ENCODE results near the gene CDH4.
A peak's percentile ranks its signal among the peaks of the same experiment; 100 is the strongest.

CDH4 gene

GRCh38 chr20:61933951-61934715 lies 682.1 kb downstream of the CDH4 start:
- Histone ChIP-seq H4K91ac (ENCODE audit: low read depth, low read length) (no peak overlapping the region), H3K18ac (ENCODE audit: low read length) (no peak overlapping the region), H2BK12ac (ENCODE audit: low read length) (no peak overlapping the region), H4K8ac (ENCODE audit: low read depth, low read length) (no peak overlapping the region), H3K9me3 (ENCODE audit: insufficient read depth, low read depth, low read length) (peaks cover 11% of the 10 kb centered on the region), H2BK120ac (ENCODE audit: insufficient read depth, low read length, poor library complexity) (no peak overlapping the region), H3K23ac (ENCODE audit: low read length) (no peak overlapping the region), H3K27ac (ENCODE audit: low read depth, low read length) (no peak overlapping the region), H3K79me1 (ENCODE audit: low read length) (no peaks in the 10 kb centered on the region), H3K79me2 (ENCODE audit: control insufficient read depth, insufficient read depth, low read length, poor library complexity) (no peaks in the 10 kb centered on the region), H2AK5ac (ENCODE audit: low read length) (no peak overlapping the region), H4K12ac (ENCODE audit: low read depth, low read length) (no peak overlapping the region), H2AFZ (ENCODE audit: insufficient read depth, low read length, poor library complexity) (no peak overlapping the region), H2BK5ac (ENCODE audit: low read depth, low read length, poor library complexity) (no peak overlapping the region), H3K4me2 (ENCODE audit: low read length) (no peak overlapping the region), H3K9ac (ENCODE audit: low read length) (no peak overlapping the region), H3K4ac (ENCODE audit: low read depth, low read length) (no peak overlapping the region), H3K4me3 (ENCODE audit: low read depth, low read length) (no peak overlapping the region), H3K36me3 (ENCODE audit: control insufficient read depth in 1 of 2, insufficient read depth in 2 of 2, low read length in 2 of 2) (no peaks in the 10 kb centered on the region), H3K4me1 (ENCODE audit: control insufficient read depth in 1 of 2, insufficient read depth in 2 of 2, low read length in 2 of 2) (peaks cover under 1 to 1% of the 10 kb centered on the region in 2 experiments), H3K14ac (ENCODE audit: low read length) (no peak overlapping the region), H3K27me3 (ENCODE audit: insufficient read depth, low read length) (no peaks in the 10 kb centered on the region)
- DNase-seq, result no peak
- WGBS (ENCODE audit: extremely low coverage, insufficient coverage, insufficient read length), result no CpG with 5 or more reads among the region's 36 CpGs

GRCh38 chr20:61934716-61935530 lies 682.9 kb downstream of the CDH4 start:
- H2AFZ ChIP-seq (ENCODE audit: insufficient read depth, low read length, poor library complexity), result no peak overlapping the region
- no peaks in the 10 kb centered on the region for H3K79me1 ChIP-seq (ENCODE audit: low read length)
- H3K9me3 ChIP-seq (ENCODE audit: insufficient read depth, low read depth, low read length), result peaks cover 7% of the 10 kb centered on the region
- no peak overlapping the region for H3K18ac ChIP-seq (ENCODE audit: low read length)
- no peak overlapping the region for H2AK5ac ChIP-seq (ENCODE audit: low read length)
- H3K27me3 ChIP-seq (ENCODE audit: insufficient read depth, low read length), result no peaks in the 10 kb centered on the region
- H4K91ac ChIP-seq (ENCODE audit: low read depth, low read length), result no peak overlapping the region
- H3K4me3 ChIP-seq (ENCODE audit: low read depth, low read length), result no peak overlapping the region
- DNase-seq, result peak; percentile 28 to 34
- H3K27ac ChIP-seq (ENCODE audit: low read depth, low read length), result no peak overlapping the region
- no peak overlapping the region for H3K9ac ChIP-seq (ENCODE audit: low read length)
- no peak overlapping the region for H2BK120ac ChIP-seq (ENCODE audit: insufficient read depth, low read length, poor library complexity)
- H3K4ac ChIP-seq (ENCODE audit: low read depth, low read length), result no peak overlapping the region
- no peak overlapping the region for H2BK5ac ChIP-seq (ENCODE audit: low read depth, low read length, poor library complexity)
- H4K12ac ChIP-seq (ENCODE audit: low read depth, low read length), result no peak overlapping the region
- H3K23ac ChIP-seq (ENCODE audit: low read length), result no peak overlapping the region
- H4K8ac ChIP-seq (ENCODE audit: low read depth, low read length), result no peak overlapping the region
- no peak overlapping the region for H2BK12ac ChIP-seq (ENCODE audit: low read length)
- H3K4me2 ChIP-seq (ENCODE audit: low read length), result no peak overlapping the region
- no CpG with 5 or more reads among the region's 24 CpGs for WGBS (ENCODE audit: extremely low coverage, insufficient coverage, insufficient read length)
- H3K14ac ChIP-seq (ENCODE audit: low read length), result no peak overlapping the region
- no peaks in the 10 kb centered on the region for H3K79me2 ChIP-seq (ENCODE audit: control insufficient read depth, insufficient read depth, low read length, poor library complexity)
- H3K36me3 ChIP-seq (ENCODE audit: control insufficient read depth in 1 of 2, insufficient read depth in 2 of 2, low read length in 2 of 2), result no peaks in the 10 kb centered on the region
- H3K4me1 ChIP-seq (ENCODE audit: control insufficient read depth in 1 of 2, insufficient read depth in 2 of 2, low read length in 2 of 2), result peaks cover 3 to 4% of the 10 kb centered on the region in 2 experiments

- H2BK120ac ChIP-seq (ENCODE audit: insufficient read depth, low read length, poor library complexity), result no peak overlapping the region
- H2BK5ac ChIP-seq (ENCODE audit: low read depth, low read length, poor library complexity), result no peak overlapping the region
- no peak overlapping the region for H3K14ac ChIP-seq (ENCODE audit: low read length)
- H4K12ac ChIP-seq (ENCODE audit: low read depth, low read length), result no peak overlapping the region
- no peak overlapping the region for H2AK5ac ChIP-seq (ENCODE audit: low read length)
- no peak overlapping the region for H4K8ac ChIP-seq (ENCODE audit: low read depth, low read length)
- no peaks in the 10 kb centered on the region for H3K27me3 ChIP-seq (ENCODE audit: insufficient read depth, low read length)
- H3K4me1 ChIP-seq (ENCODE audit: control insufficient read depth in 1 of 2, insufficient read depth in 2 of 2, low read length in 2 of 2), result peaks cover 3 to 4% of the 10 kb centered on the region in 2 experiments
- H3K23ac ChIP-seq (ENCODE audit: low read length), result no peak overlapping the region
- H4K91ac ChIP-seq (ENCODE audit: low read depth, low read length), result no peak overlapping the region
- no peak overlapping the region for H2AFZ ChIP-seq (ENCODE audit: insufficient read depth, low read length, poor library complexity)
- H2BK12ac ChIP-seq (ENCODE audit: low read length), result no peak overlapping the region
- no peak for DNase-seq
- H3K18ac ChIP-seq (ENCODE audit: low read length), result no peak overlapping the region
- no peak overlapping the region for H3K4ac ChIP-seq (ENCODE audit: low read depth, low read length)
- H3K4me2 ChIP-seq (ENCODE audit: low read length), result no peak overlapping the region
- H3K9me3 ChIP-seq (ENCODE audit: insufficient read depth, low read depth, low read length), result peaks cover 7% of the 10 kb centered on the region
- WGBS (ENCODE audit: extremely low coverage, insufficient coverage, insufficient read length), result no CpG with 5 or more reads among the region's 14 CpGs
- H3K4me3 ChIP-seq (ENCODE audit: low read depth, low read length), result no peak overlapping the region
- no peaks in the 10 kb centered on the region for H3K79me2 ChIP-seq (ENCODE audit: control insufficient read depth, insufficient read depth, low read length, poor library complexity)
- H3K27ac ChIP-seq (ENCODE audit: low read depth, low read length), result no peak overlapping the region
- H3K36me3 ChIP-seq (ENCODE audit: control insufficient read depth in 1 of 2, insufficient read depth in 2 of 2, low read length in 2 of 2), result no peaks in the 10 kb centered on the region
- no peak overlapping the region for H3K9ac ChIP-seq (ENCODE audit: low read length)
- H3K79me1 ChIP-seq (ENCODE audit: low read length), result no peaks in the 10 kb centered on the region
These were observed 684.1 kb downstream of the CDH4 start for GRCh38 chr20:61935926-61936700.

GRCh38 chr20:61936701-61937131 lies 684.7 kb downstream of the CDH4 start:
- Histone ChIP-seq H3K27me3 (ENCODE audit: insufficient read depth, low read length) (no peaks in the 10 kb centered on the region), H2BK12ac (ENCODE audit: low read length) (no peak overlapping the region), H3K4me3 (ENCODE audit: low read depth, low read length) (no peak overlapping the region), H4K8ac (ENCODE audit: low read depth, low read length) (no peak overlapping the region), H2AK5ac (ENCODE audit: low read length) (no peak overlapping the region), H2BK5ac (ENCODE audit: low read depth, low read length, poor library complexity) (no peak overlapping the region), H3K4ac (ENCODE audit: low read depth, low read length) (no peak overlapping the region), H2BK120ac (ENCODE audit: insufficient read depth, low read length, poor library complexity) (no peak overlapping the region), H3K9me3 (ENCODE audit: insufficient read depth, low read depth, low read length) (peaks cover 7% of the 10 kb centered on the region), H3K79me1 (ENCODE audit: low read length) (no peaks in the 10 kb centered on the region), H3K4me1 (ENCODE audit: control insufficient read depth in 1 of 2, insufficient read depth in 2 of 2, low read length in 2 of 2) (peaks cover 3 to 4% of the 10 kb centered on the region in 2 experiments), H4K91ac (ENCODE audit: low read depth, low read length) (no peak overlapping the region), H3K27ac (ENCODE audit: low read depth, low read length) (no peak overlapping the region), H3K14ac (ENCODE audit: low read length) (no peak overlapping the region), H3K18ac (ENCODE audit: low read length) (no peak overlapping the region), H3K9ac (ENCODE audit: low read length) (no peak overlapping the region), H3K23ac (ENCODE audit: low read length) (no peak overlapping the region), H3K4me2 (ENCODE audit: low read length) (no peak overlapping the region), H2AFZ (ENCODE audit: insufficient read depth, low read length, poor library complexity) (no peak overlapping the region), H4K12ac (ENCODE audit: low read depth, low read length) (no peak overlapping the region), H3K36me3 (ENCODE audit: control insufficient read depth in 1 of 2, insufficient read depth in 2 of 2, low read length in 2 of 2) (no peaks in the 10 kb centered on the region), H3K79me2 (ENCODE audit: control insufficient read depth, insufficient read depth, low read length, poor library complexity) (no peaks in the 10 kb centered on the region)
- no CpG with 5 or more reads among the region's 29 CpGs for WGBS (ENCODE audit: extremely low coverage, insufficient coverage, insufficient read length)
- DNase-seq, result no peak
